Cardiac fibroblast (primary cell): ENCODE results near the gene CBY1.

Experiments used
- DNase-seq, 2 donors: peaks; one replicate each; pipeline versions ENCODE4 v3.0.0 to v3.0.0-alpha.2; 2010; ENCODE audit warnings: low read depth in 2 of 2
- H3K4me3 ChIP-seq, 2 donors: replicated peaks in 1 of 2; 1 replicate in 1 of 2; 2 replicates in 1 of 2; pipeline ENCODE4 v1.5.1; 2011; ENCODE audit warnings: low read depth in 2 of 2, low read length in 2 of 2, mild to moderate bottlenecking in 2 of 2, moderate library complexity in 1 of 2
- CTCF ChIP-seq: IDR thresholded peaks from one replicate; pipeline ENCODE4 v1.5.1; 2011; ENCODE audit warnings: low read depth, mild to moderate bottlenecking, low read length, inconsistent platforms

CBY1 gene

GRCh38 chr22:38674888-38675287 lies 18.4 kb downstream of the CBY1 start:
- DNase-seq, result no peak
- TF ChIP-seq CTCF, result no peak

GRCh38 chr22:38675833-38676232 lies 19.4 kb downstream of the CBY1 start:
- H3K4me3 ChIP-seq, result no peak overlapping the region
- no peak for TF ChIP-seq CTCF
- DNase-seq, result no peak

More at GRCh38 chr22:38674888-38675287, 18.4 kb downstream of the CBY1 start:
- no peak overlapping the region for H3K4me3 ChIP-seq

GRCh38 chr22:38681582-38682335 lies 25.3 kb downstream of the CBY1 start, which contains the start of gene TOMM22:
Gene TOMM22 (plus strand): TSS chr22:38681957. CDS start chr22:38681979, 22 bp downstream.
- peak within 1 kb of the TSS; percentile 91 to 94 for H3K4me3 ChIP-seq
- DNase-seq, result peak; percentile 85 to 89
- peak; percentile 41 for TF ChIP-seq CTCF

GRCh38 chr22:38684895-38685294 lies 28.5 kb downstream of the CBY1 start:
- H3K4me3 ChIP-seq, result no peak overlapping the region
- TF ChIP-seq CTCF, result no peak
- DNase-seq, result no peak

GRCh38 chr22:38685761-38686160 lies 29.3 kb downstream of the CBY1 start:
- no peak for DNase-seq
- TF ChIP-seq CTCF, result no peak
- H3K4me3 ChIP-seq, result no peak overlapping the region

GRCh38 chr22:38689651-38690050 lies 33.2 kb downstream of the CBY1 start:
- no peak for TF ChIP-seq CTCF
- no peak overlapping the region for H3K4me3 ChIP-seq
- no peak for DNase-seq
